Measurements from ENCODE around the gene SLC46A1.

Gene SLC46A1

GRCh38 chr17:28366605-28367004 is 39.4 kb downstream of the SLC46A1 start:
- DNase-seq (ENCODE audit: extremely low spot score), result no peak
- POLR2A ChIA-PET, result interaction anchor here (0.8 to 6.4 kb wide), 4 partner anchors 9 to 34 kb away, joined by 3 to 64 read pairs (median 3); partner anchors contain the start of genes IFT20, POLDIP2 and TNFAIP1
- CTCF ChIA-PET, result interaction anchor here (0.6 to 1.8 kb wide), 2 partner anchors 9 to 31 kb away, joined by 3 to 6 read pairs; partner anchors contain the start of genes IFT20, POLDIP2 and TNFAIP1
- TF ChIP-seq ELF4 (IDR thresholded peaks at IDR 0.05) (no peak), HDGF (IDR thresholded peaks at IDR 0.05; ENCODE audit: borderline replicate concordance) (no peak), BHLHE40 (IDR thresholded peaks at IDR 0.05; ENCODE audit: borderline replicate concordance) (no peak), ZNF384 (IDR thresholded peaks at IDR 0.05) (no peak), TARDBP (IDR thresholded peaks at IDR 0.05) (no peak), SUZ12 (IDR thresholded peaks at IDR 0.05) (no peak), CTBP1 (IDR thresholded peaks at IDR 0.05; ENCODE audit: borderline replicate concordance) (no peak), FOXM1 (IDR thresholded peaks at IDR 0.05; ENCODE audit: borderline replicate concordance) (no peak), SP1 (IDR thresholded peaks at IDR 0.05) (no peak), L3MBTL2 (conservative IDR thresholded peaks at IDR 0.05) (no peak), FOXK2 (IDR thresholded peaks at IDR 0.05) (no peak), FOXA1 (IDR thresholded peaks at IDR 0.05) (no peak), ARNT (IDR thresholded peaks at IDR 0.05) (no peak), PKNOX1 (IDR thresholded peaks at IDR 0.05) (no peak), NFRKB (IDR thresholded peaks at IDR 0.05) (no peak), LEF1 (IDR thresholded peaks at IDR 0.05; ENCODE audit: borderline replicate concordance) (no peak)

- no peak for DNase-seq (ENCODE audit: extremely low spot score)
- CTCF ChIA-PET, result interaction anchor here (0.6 kb wide), 1 partner anchor 73 kb away, joined by 3 read pairs; no protein-coding TSS in a partner anchor
- TF ChIP-seq ELF4 (IDR thresholded peaks at IDR 0.05) (no peak), L3MBTL2 (conservative IDR thresholded peaks at IDR 0.05) (no peak), LEF1 (IDR thresholded peaks at IDR 0.05; ENCODE audit: borderline replicate concordance) (no peak), SP1 (IDR thresholded peaks at IDR 0.05) (no peak), FOXA1 (IDR thresholded peaks at IDR 0.05) (no peak), FOXK2 (IDR thresholded peaks at IDR 0.05) (no peak), SUZ12 (IDR thresholded peaks at IDR 0.05) (no peak), TARDBP (IDR thresholded peaks at IDR 0.05) (no peak), HDGF (IDR thresholded peaks at IDR 0.05; ENCODE audit: borderline replicate concordance) (no peak), NFRKB (IDR thresholded peaks at IDR 0.05) (no peak), ZNF384 (IDR thresholded peaks at IDR 0.05) (no peak), CTBP1 (IDR thresholded peaks at IDR 0.05; ENCODE audit: borderline replicate concordance) (no peak), ARNT (IDR thresholded peaks at IDR 0.05) (no peak), BHLHE40 (IDR thresholded peaks at IDR 0.05; ENCODE audit: borderline replicate concordance) (no peak), PKNOX1 (IDR thresholded peaks at IDR 0.05) (no peak), FOXM1 (IDR thresholded peaks at IDR 0.05; ENCODE audit: borderline replicate concordance) (no peak)
- POLR2A ChIA-PET, result no interaction called here
These were observed 40.5 kb downstream of the SLC46A1 start for GRCh38 chr17:28365487-28365886.

- no peak for DNase-seq (ENCODE audit: extremely low spot score)
- CTCF ChIA-PET, result interaction anchor here (0.6 kb wide), 1 partner anchor 73 kb away, joined by 3 read pairs; no protein-coding TSS in a partner anchor
- POLR2A ChIA-PET, result interaction anchor here (1.8 kb wide), 1 partner anchor 29 kb away, joined by 8 read pairs; the partner anchor contains the start of genes IFT20 and TNFAIP1
- TF ChIP-seq SUZ12 (IDR thresholded peaks at IDR 0.05) (no peak), ELF4 (IDR thresholded peaks at IDR 0.05) (no peak), PKNOX1 (IDR thresholded peaks at IDR 0.05) (no peak), TARDBP (IDR thresholded peaks at IDR 0.05) (no peak), HDGF (IDR thresholded peaks at IDR 0.05; ENCODE audit: borderline replicate concordance) (no peak), CTBP1 (IDR thresholded peaks at IDR 0.05; ENCODE audit: borderline replicate concordance) (no peak), FOXK2 (IDR thresholded peaks at IDR 0.05) (no peak)
These were observed 41.2 kb downstream of the SLC46A1 start, which contains the start of gene SEBOX for GRCh38 chr17:28364665-28365363. SEBOX (minus strand) TSS chr17:28365199; CDS start chr17:28365151, 48 bp downstream.

- no peak for DNase-seq (ENCODE audit: extremely low spot score)
- CTCF ChIA-PET, result no interaction called here
- POLR2A ChIA-PET, result interaction anchor here (1.8 kb wide), 1 partner anchor 28 kb away, joined by 8 read pairs; the partner anchor contains the start of genes IFT20 and TNFAIP1
- TF ChIP-seq PKNOX1 (IDR thresholded peaks at IDR 0.05) (no peak), SP1 (IDR thresholded peaks at IDR 0.05) (no peak), ELF4 (IDR thresholded peaks at IDR 0.05) (no peak), BHLHE40 (IDR thresholded peaks at IDR 0.05; ENCODE audit: borderline replicate concordance) (no peak), CTBP1 (IDR thresholded peaks at IDR 0.05; ENCODE audit: borderline replicate concordance) (no peak), LEF1 (IDR thresholded peaks at IDR 0.05; ENCODE audit: borderline replicate concordance) (no peak), NFRKB (IDR thresholded peaks at IDR 0.05) (no peak)
These were observed 42.0 kb downstream of the SLC46A1 start for GRCh38 chr17:28363776-28364650.

- CTCF ChIA-PET, result no interaction called here
- no peak for DNase-seq (ENCODE audit: extremely low spot score)
- POLR2A ChIA-PET, result no interaction called here
- TF ChIP-seq PKNOX1 (IDR thresholded peaks at IDR 0.05) (no peak), ZNF384 (IDR thresholded peaks at IDR 0.05) (no peak), ELF4 (IDR thresholded peaks at IDR 0.05) (no peak), BHLHE40 (IDR thresholded peaks at IDR 0.05; ENCODE audit: borderline replicate concordance) (no peak), ARNT (IDR thresholded peaks at IDR 0.05) (no peak), FOXM1 (IDR thresholded peaks at IDR 0.05; ENCODE audit: borderline replicate concordance) (no peak), SUZ12 (IDR thresholded peaks at IDR 0.05) (no peak), SP1 (IDR thresholded peaks at IDR 0.05) (no peak), CTBP1 (IDR thresholded peaks at IDR 0.05; ENCODE audit: borderline replicate concordance) (no peak), FOXK2 (IDR thresholded peaks at IDR 0.05) (no peak), LEF1 (IDR thresholded peaks at IDR 0.05; ENCODE audit: borderline replicate concordance) (no peak), HDGF (IDR thresholded peaks at IDR 0.05; ENCODE audit: borderline replicate concordance) (no peak), TARDBP (IDR thresholded peaks at IDR 0.05) (no peak), L3MBTL2 (conservative IDR thresholded peaks at IDR 0.05) (no peak), NFRKB (IDR thresholded peaks at IDR 0.05) (no peak), FOXA1 (IDR thresholded peaks at IDR 0.05) (no peak)
These were observed 42.8 kb downstream of the SLC46A1 start for GRCh38 chr17:28363186-28363585.

Data from HEK293T (cell line).